Adrenal gland (tissue), 5 donors: ENCODE data around the gene NOC3L.

Experiments used
- CTCF ChIP-seq, 6 experiments: fragments of 450-650 bp in 4 of 6; fragments of 200-600 bp in 2 of 6; sonication (generic) in 1 of 6; IDR thresholded peaks; 1 replicate in 5 of 6; 2 replicates in 1 of 6; pipeline versions ENCODE4 v1.5.1 to v1.8.0; 2016 to 2021; ENCODE audit warnings: antibody characterized with exemption in 6 of 6, mild to moderate bottlenecking in 2 of 6, moderate library complexity in 1 of 6
- POLR2A ChIP-seq, 2 donors: fragments of 450-650 bp; IDR thresholded peaks; one replicate each; pipeline ENCODE4 v1.6.1; 2017; ENCODE audit warnings: antibody characterized with exemption in 2 of 2, mild to moderate bottlenecking in 2 of 2, moderate library complexity in 1 of 2
- donor health status: DM: no; HTN: no; CAD: no.

- peak; percentile 59 to 88 (median 77) for TF ChIP-seq CTCF (IDR thresholded peaks at IDR 0.05)
- peak in 1 of 2 donors; percentile 65 for TF ChIP-seq POLR2A (IDR thresholded peaks at IDR 0.05)
Measured at GRCh38 chr10:94362360-94363250, at the start of gene NOC3L.
